Naive B cell (primary cell): Measurements from ENCODE around the gene ADCY7. TPM values are rescaled to one million over a fixed set of nuclear protein-coding genes. Genes with fewer than 3 reads are reported as not detected.
A peak's percentile ranks its signal among the peaks of the same experiment; 100 is the strongest.

ENCODE experiments used
- ATAC-seq, 2 donors: fragments of 150-1000 bp; cut with Tn5 transposase; 2 replicates each; pipeline ENCODE4 v1.10.0; 2021; ENCODE audit warnings: low read depth in 2 of 2, mild to moderate bottlenecking in 2 of 2, moderate library complexity in 2 of 2
- DNase-seq: peaks from one replicate; pipeline ENCODE4 v3.0.0; 2022
- H3K27ac Mint-ChIP-seq, 6 donors: one replicate each; pipeline ENCODE4 v1.8.0; 2020 to 2022; ENCODE audit warnings: mild to moderate bottlenecking in 6 of 6, mixed read lengths in 6 of 6, moderate library complexity in 5 of 6, inconsistent platforms in 2 of 6
- H3K27me3 Mint-ChIP-seq, 3 donors: one replicate each; pipeline ENCODE4 v1.8.0; 2021 to 2022; ENCODE audit warnings: mixed read lengths in 3 of 3, mild to moderate bottlenecking in 1 of 3
- H3K36me3 Mint-ChIP-seq, 2 donors: one replicate each; pipeline ENCODE4 v1.8.0; 2020 to 2022; ENCODE audit warnings: mixed read lengths in 2 of 2, inconsistent platforms in 1 of 2, mild to moderate bottlenecking in 1 of 2
- H3K4me1 Mint-ChIP-seq, 3 donors: one replicate each; pipeline ENCODE4 v1.8.0; 2020 to 2022; ENCODE audit warnings: mixed read lengths in 3 of 3, inconsistent platforms in 1 of 3, mild to moderate bottlenecking in 1 of 3, moderate library complexity in 1 of 3
- H3K4me3 Mint-ChIP-seq, 8 donors: one replicate each; pipeline ENCODE4 v1.8.0; 2020 to 2022; ENCODE audit warnings: mild to moderate bottlenecking in 8 of 8, mixed read lengths in 8 of 8, moderate library complexity in 8 of 8, inconsistent platforms in 2 of 8
- H3K9me3 Mint-ChIP-seq, 7 donors: one replicate each; pipeline ENCODE4 v1.8.0; 2020 to 2022; ENCODE audit warnings: mixed read lengths in 7 of 7, mild to moderate bottlenecking in 5 of 7, inconsistent platforms in 2 of 7, moderate library complexity in 1 of 7
- polyA plus RNA-seq, 6 donors: library from polyadenylated mRNA; unstranded; fragments of 300-500 nt; fragmentation: Illumina TruSeq; gene quantifications; one replicate each; pipeline ENCODE4 v1.2.3, GENCODE V29; 2021; ENCODE audit warnings: low read depth in 6 of 6

Gene ADCY7
- polyA plus RNA-seq, 6 donors from 2014 or later, result 23.0 to 42.8 (median 35.9) TPM

- Mint-ChIP-seq H3K27me3 (no peaks in the 10 kb centered on the region), H3K4me3 (no peak overlapping the region), H3K36me3 (peaks cover 13 to 22% of the 10 kb centered on the region in 2 donors), H3K27ac (peak overlapping the region in 1 of 6 donors; percentile 53), H3K4me1 (peaks cover 4 to 18% (median 4%) of the 10 kb centered on the region in 3 donors), H3K9me3 (peaks cover 0 to 7% (median 3%) of the 10 kb centered on the region in 7 donors)
- no peak for ATAC-seq
- DNase-seq, result no peak
Measured at GRCh38 chr16:50351116-50351515, 84.8 kb downstream of the ADCY7 start.

GRCh38 chr16:50351952-50352351 lies 85.6 kb downstream of the ADCY7 start:
- H3K27ac Mint-ChIP-seq, result peak overlapping the region in 2 of 6 donors; percentile 48 to 55
- H3K27me3 Mint-ChIP-seq, result no peaks in the 10 kb centered on the region
- H3K4me1 Mint-ChIP-seq, result peaks cover 0 to 17% (median 4%) of the 10 kb centered on the region in 3 donors
- DNase-seq (no peak), ATAC-seq (no peak)
- no peak overlapping the region for H3K4me3 Mint-ChIP-seq
- peaks cover 11 to 22% of the 10 kb centered on the region in 2 donors for H3K36me3 Mint-ChIP-seq
- H3K9me3 Mint-ChIP-seq, result peaks cover 0 to 7% (median 3%) of the 10 kb centered on the region in 7 donors

- no peak overlapping the region for H3K27ac Mint-ChIP-seq
- H3K36me3 Mint-ChIP-seq, result peaks cover 6 to 20% of the 10 kb centered on the region in 2 donors
- no peaks in the 10 kb centered on the region for H3K27me3 Mint-ChIP-seq
- no peak for DNase-seq
- ATAC-seq, result no peak
- no peak overlapping the region for H3K4me3 Mint-ChIP-seq
- H3K9me3 Mint-ChIP-seq, result peaks cover 0 to 5% (median 1%) of the 10 kb centered on the region in 7 donors
- peaks cover 0 to 6% (median 4%) of the 10 kb centered on the region in 3 donors for H3K4me1 Mint-ChIP-seq
Measured at GRCh38 chr16:50354082-50354481, 87.7 kb downstream of the ADCY7 start.

- peaks cover 6 to 13% (median 10%) of the 10 kb centered on the region in 3 donors for H3K4me1 Mint-ChIP-seq
- no peak for ATAC-seq
- no peaks in the 10 kb centered on the region for H3K9me3 Mint-ChIP-seq
- H3K27me3 Mint-ChIP-seq, result no peaks in the 10 kb centered on the region
- H3K36me3 Mint-ChIP-seq, result peaks cover 0 to 14% of the 10 kb centered on the region in 2 donors
- H3K27ac Mint-ChIP-seq, result peak overlapping the region in 1 of 6 donors; percentile 3
- no peak overlapping the region for H3K4me3 Mint-ChIP-seq
- no peak for DNase-seq
Measured at GRCh38 chr16:50354629-50355456, 88.5 kb downstream of the ADCY7 start.

- Mint-ChIP-seq H3K4me3 (no peak overlapping the region), H3K27ac (peak overlapping the region in 2 of 6 donors; percentile 32 to 60), H3K4me1 (peaks cover 20 to 35% (median 26%) of the 10 kb centered on the region in 3 donors), H3K9me3 (no peaks in the 10 kb centered on the region), H3K36me3 (peaks cover 8 to 12% of the 10 kb centered on the region in 2 donors), H3K27me3 (no peaks in the 10 kb centered on the region)
- no peak for ATAC-seq
- no peak for DNase-seq
Measured at GRCh38 chr16:50359626-50360025, 93.3 kb downstream of the ADCY7 start.

GRCh38 chr16:50360033-50360778 lies 93.9 kb downstream of the ADCY7 start:
- ATAC-seq (no peak), DNase-seq (no peak)
- Mint-ChIP-seq H3K27me3 (no peaks in the 10 kb centered on the region), H3K9me3 (no peaks in the 10 kb centered on the region), H3K4me3 (no peak overlapping the region), H3K4me1 (peaks cover 24 to 37% (median 26%) of the 10 kb centered on the region in 3 donors), H3K27ac (peak overlapping the region in 3 of 6 donors; percentile 51 to 90 (median 74)), H3K36me3 (peaks cover 12 to 14% of the 10 kb centered on the region in 2 donors)

- H3K9me3 Mint-ChIP-seq, result no peaks in the 10 kb centered on the region
- peaks cover 30 to 43% (median 32%) of the 10 kb centered on the region in 3 donors for H3K4me1 Mint-ChIP-seq
- peaks cover 12 to 14% of the 10 kb centered on the region in 2 donors for H3K36me3 Mint-ChIP-seq
- DNase-seq (no peak), ATAC-seq (no peak)
- H3K27me3 Mint-ChIP-seq, result no peaks in the 10 kb centered on the region
- peak overlapping the region in 4 of 6 donors; percentile 51 to 90 (median 74) for H3K27ac Mint-ChIP-seq
- H3K4me3 Mint-ChIP-seq, result no peak overlapping the region
Measured at GRCh38 chr16:50360779-50361178, 94.4 kb downstream of the ADCY7 start.

- DNase-seq, result no peak
- Mint-ChIP-seq H3K9me3 (no peaks in the 10 kb centered on the region), H3K36me3 (peaks cover 12 to 14% of the 10 kb centered on the region in 2 donors), H3K4me1 (peaks cover 46 to 67% (median 46%) of the 10 kb centered on the region in 3 donors), H3K27ac (peak overlapping the region in 1 of 6 donors; percentile 57), H3K4me3 (no peak overlapping the region), H3K27me3 (no peaks in the 10 kb centered on the region)
- no peak for ATAC-seq
Measured at GRCh38 chr16:50363656-50364055, 97.3 kb downstream of the ADCY7 start.

GRCh38 chr16:50365791-50366575 lies 99.6 kb downstream of the ADCY7 start:
- no peak for ATAC-seq
- H3K9me3 Mint-ChIP-seq, result no peaks in the 10 kb centered on the region
- peaks cover 12 to 14% of the 10 kb centered on the region in 2 donors for H3K36me3 Mint-ChIP-seq

More at GRCh38 chr16:50365791-50366575, 99.6 kb downstream of the ADCY7 start:
- DNase-seq, result no peak
- no peaks in the 10 kb centered on the region for H3K27me3 Mint-ChIP-seq
- peak overlapping the region in 7 of 8 donors; percentile 18 to 96 (median 87) for H3K4me3 Mint-ChIP-seq
- peaks cover 43 to 63% (median 49%) of the 10 kb centered on the region in 3 donors for H3K4me1 Mint-ChIP-seq
- H3K27ac Mint-ChIP-seq, result peak overlapping the region in 3 of 6 donors; percentile 3 to 23 (median 11)

Other genes with a start within 250 kb of the ADCY7 start
- gene CNEP1R1, start 241.3 kb upstream of the ADCY7 start, polyA plus RNA-seq, result 10 to 100 TPM; 13.2 to 16.6 (median 14.2) TPM
- gene HEATR3, start 200.6 kb upstream of the ADCY7 start, polyA plus RNA-seq, result 1 to 10 TPM; 2.3 to 5.7 (median 4.1) TPM
- 1 to 10 TPM; 3.3 to 8.5 (median 4.6) TPM for gene TENT4B, start 113.2 kb upstream of the ADCY7 start, polyA plus RNA-seq
- 10 to 100 TPM; 24.5 to 57.2 (median 39.8) TPM for gene BRD7, start 102.4 kb downstream of the ADCY7 start, polyA plus RNA-seq